ENCODE measurements around the gene PGS1.

- TF ChIP-seq, protein P1, sequence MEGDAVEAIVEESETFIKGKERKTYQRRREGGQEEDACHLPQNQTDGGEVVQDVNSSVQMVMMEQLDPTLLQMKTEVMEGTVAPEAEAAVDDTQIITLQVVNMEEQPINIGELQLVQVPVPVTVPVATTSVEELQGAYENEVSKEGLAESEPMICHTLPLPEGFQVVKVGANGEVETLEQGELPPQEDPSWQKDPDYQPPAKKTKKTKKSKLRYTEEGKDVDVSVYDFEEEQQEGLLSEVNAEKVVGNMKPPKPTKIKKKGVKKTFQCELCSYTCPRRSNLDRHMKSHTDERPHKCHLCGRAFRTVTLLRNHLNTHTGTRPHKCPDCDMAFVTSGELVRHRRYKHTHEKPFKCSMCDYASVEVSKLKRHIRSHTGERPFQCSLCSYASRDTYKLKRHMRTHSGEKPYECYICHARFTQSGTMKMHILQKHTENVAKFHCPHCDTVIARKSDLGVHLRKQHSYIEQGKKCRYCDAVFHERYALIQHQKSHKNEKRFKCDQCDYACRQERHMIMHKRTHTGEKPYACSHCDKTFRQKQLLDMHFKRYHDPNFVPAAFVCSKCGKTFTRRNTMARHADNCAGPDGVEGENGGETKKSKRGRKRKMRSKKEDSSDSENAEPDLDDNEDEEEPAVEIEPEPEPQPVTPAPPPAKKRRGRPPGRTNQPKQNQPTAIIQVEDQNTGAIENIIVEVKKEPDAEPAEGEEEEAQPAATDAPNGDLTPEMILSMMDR (conservative IDR thresholded peaks at IDR 0.05 in 1 of 2, IDR thresholded peaks at IDR 0.05 in 1 of 2; ENCODE audit: extremely low read depth in 1 of 2, insufficient read depth in 1 of 2, low read depth in 1 of 2, low read length in 2 of 2), result no peak
- no peak for TF ChIP-seq EZH2 (IDR thresholded peaks at IDR 0.05; ENCODE audit: borderline replicate concordance, low read length)
These were observed 51.2 kb downstream of the PGS1 start for GRCh38 chr17:78429618-78429995.
